ENCODE results near the gene HSDL2.
A peak's percentile ranks its signal among the peaks of the same experiment; 100 is the strongest.
"Not testable (repeated sequence)": the region's sequence is repeated elsewhere in the genome, so short reads cannot be mapped to it uniquely, and the experiment has no call there.

HSDL2 gene

DNA sequence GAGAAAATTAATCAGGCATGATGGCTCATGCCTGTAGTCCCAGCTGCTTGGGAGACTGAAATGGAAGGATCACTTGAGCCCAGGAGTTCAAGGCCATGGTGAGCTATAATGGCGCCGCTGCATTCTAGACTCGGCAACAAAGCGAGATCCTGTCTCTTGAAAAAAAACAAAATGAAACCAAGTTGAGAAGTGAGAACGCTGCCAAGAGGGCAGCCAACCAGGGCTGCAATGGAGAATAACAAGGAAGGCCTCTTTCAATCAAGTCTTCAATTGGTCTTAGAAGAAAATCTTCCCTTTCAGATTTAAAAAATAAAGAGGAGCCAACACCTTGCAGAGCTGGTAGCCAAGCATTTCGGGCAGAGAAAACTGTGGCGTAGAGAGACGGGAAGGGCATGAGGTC, 121.4 kb downstream of the HSDL2 start:
- no peak for DNase-seq (ENCODE audit: low read depth, low spot score)
- H3K4me3 ChIP-seq = no peak overlapping the region
- no peaks in the 10 kb centered on the region for H3K9me3 ChIP-seq (ENCODE audit: low read depth, low read length)
- H3K36me3 ChIP-seq (ENCODE audit: insufficient read depth, low read length) = peaks cover 8% of the 10 kb centered on the region; the same call in 1 of the 2 replicates
- H3K9ac ChIP-seq (ENCODE audit: insufficient read length) = no peak overlapping the region
- TF ChIP-seq FOXP2 (optimal IDR thresholded peaks at IDR 0.05; ENCODE audit: control extremely low read depth, extremely low read length, insufficient read depth) = no peak
- TF ChIP-seq EZH2 (IDR thresholded peaks at IDR 0.05) = no peak
- no peak for TF ChIP-seq POLR2AphosphoS5 (IDR thresholded peaks at IDR 0.05; ENCODE audit: borderline replicate concordance, low read depth, low read length)
- peak overlapping the region; percentile 94 for H3K27ac ChIP-seq

DNA sequence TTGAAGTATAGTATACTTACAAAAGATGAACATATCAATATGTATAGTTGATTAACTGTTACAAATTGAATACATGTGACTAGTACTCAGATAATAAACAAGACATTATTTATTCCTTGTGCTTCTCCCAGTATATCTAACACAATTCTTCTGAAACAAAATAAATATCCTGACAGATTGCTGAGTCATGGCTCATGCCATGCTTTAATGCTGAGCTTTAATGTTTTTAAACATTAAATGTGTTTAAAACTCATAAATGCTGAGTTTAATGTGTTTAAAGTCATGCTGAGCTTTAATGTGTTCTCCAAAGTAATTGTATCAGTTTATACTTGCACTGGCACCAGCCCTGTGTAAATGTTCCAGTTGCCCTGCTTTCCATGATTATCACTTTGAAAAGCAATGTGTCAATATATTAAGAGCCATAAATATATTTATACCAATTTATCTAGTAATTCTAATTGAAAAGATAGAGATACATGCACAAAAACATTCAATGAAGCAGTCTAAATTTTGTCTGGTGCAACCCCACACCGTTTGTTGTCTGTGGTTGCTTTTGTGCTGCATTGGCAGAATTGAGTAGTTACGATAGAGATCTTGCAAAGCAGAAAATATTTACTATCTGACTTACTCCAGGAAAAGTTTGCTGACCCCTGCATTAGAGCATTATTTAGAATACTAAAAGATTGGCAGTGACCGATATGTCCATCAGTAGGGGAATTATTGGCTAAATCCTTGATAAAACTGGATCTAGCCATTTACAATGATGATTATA, 122.5 kb downstream of the HSDL2 start:
- no peak for TF ChIP-seq EZH2 (IDR thresholded peaks at IDR 0.05)
- no peak for TF ChIP-seq POLR2AphosphoS5 (IDR thresholded peaks at IDR 0.05; ENCODE audit: borderline replicate concordance, low read depth, low read length)
- no peak for TF ChIP-seq FOXP2 (optimal IDR thresholded peaks at IDR 0.05; ENCODE audit: control extremely low read depth, extremely low read length, insufficient read depth)
- no peaks in the 10 kb centered on the region for H3K9me3 ChIP-seq (ENCODE audit: low read depth, low read length)
- H3K9ac ChIP-seq (ENCODE audit: insufficient read length) = peak overlapping the region; percentile 36
- peak overlapping the region; percentile 55 for H3K4me3 ChIP-seq
- no peak for DNase-seq (ENCODE audit: low read depth, low spot score)
- peak overlapping the region; percentile 94 for H3K27ac ChIP-seq
- H3K36me3 ChIP-seq (ENCODE audit: insufficient read depth, low read length) = peaks cover 8% of the 10 kb centered on the region; the same call in 1 of the 2 replicates

DNA sequence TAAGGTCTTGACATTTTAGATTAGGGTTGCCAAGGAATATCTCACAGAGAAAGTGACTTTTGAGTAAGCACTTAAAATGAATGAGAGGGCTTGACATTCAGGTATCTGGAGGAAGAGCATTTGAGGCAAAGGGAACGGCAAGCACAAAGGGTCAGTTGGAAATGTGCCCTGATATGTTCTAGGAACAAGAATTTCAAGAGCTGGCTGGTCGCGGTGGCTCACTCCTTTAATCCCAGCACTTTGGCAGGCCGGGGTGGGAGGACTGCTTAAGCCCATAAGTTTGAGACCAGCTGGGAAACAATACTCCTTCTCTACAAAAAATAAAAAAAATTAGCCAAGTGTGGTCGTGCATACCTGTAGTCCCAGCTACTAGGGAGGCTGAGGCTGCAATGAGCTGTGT, 123.3 kb downstream of the HSDL2 start:
- H3K4me3 ChIP-seq = no peak overlapping the region
- H3K9me3 ChIP-seq (ENCODE audit: low read depth, low read length) = no peaks in the 10 kb centered on the region
- no peak for TF ChIP-seq FOXP2 (optimal IDR thresholded peaks at IDR 0.05; ENCODE audit: control extremely low read depth, extremely low read length, insufficient read depth)
- H3K9ac ChIP-seq (ENCODE audit: insufficient read length) = no peak overlapping the region
- peaks cover 8% of the 10 kb centered on the region; the same call in 1 of the 2 replicates for H3K36me3 ChIP-seq (ENCODE audit: insufficient read depth, low read length)
- DNase-seq (ENCODE audit: low read depth, low spot score) = no peak
- H3K27ac ChIP-seq = peak overlapping the region; percentile 94

DNA sequence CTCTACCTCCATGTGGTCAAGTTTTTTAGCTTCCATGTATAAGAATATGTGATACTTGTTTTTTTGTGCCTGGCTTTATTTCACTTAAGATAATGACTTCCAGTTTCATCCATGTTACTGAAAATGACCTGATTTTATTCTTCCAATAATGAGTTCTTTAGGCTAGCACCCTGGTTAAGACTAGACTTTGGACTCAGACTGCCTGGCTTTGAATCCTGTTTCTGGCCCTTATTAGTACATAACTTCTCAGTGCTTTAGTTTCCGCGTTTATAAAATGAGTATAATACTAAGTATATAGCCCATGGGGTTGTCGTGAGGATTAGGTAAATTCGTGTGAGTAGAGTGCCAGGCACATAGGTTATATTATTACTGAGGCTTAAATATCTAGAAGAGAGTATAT, 125.2 kb downstream of the HSDL2 start:
- no peak overlapping the region for H3K4me3 ChIP-seq
- no peak for DNase-seq (ENCODE audit: low read depth, low spot score)
- no peak overlapping the region for H3K9ac ChIP-seq (ENCODE audit: insufficient read length)
- no peak for TF ChIP-seq EZH2 (IDR thresholded peaks at IDR 0.05)
- TF ChIP-seq POLR2AphosphoS5 (IDR thresholded peaks at IDR 0.05; ENCODE audit: borderline replicate concordance, low read depth, low read length) = no peak
- TF ChIP-seq FOXP2 (optimal IDR thresholded peaks at IDR 0.05; ENCODE audit: control extremely low read depth, extremely low read length, insufficient read depth) = no peak
- H3K27ac ChIP-seq = peak overlapping the region; percentile 3; the same call in 1 of the 2 replicates
- H3K36me3 ChIP-seq (ENCODE audit: insufficient read depth, low read length) = no peaks in the 10 kb centered on the region
- no peaks in the 10 kb centered on the region for H3K9me3 ChIP-seq (ENCODE audit: low read depth, low read length)

DNA sequence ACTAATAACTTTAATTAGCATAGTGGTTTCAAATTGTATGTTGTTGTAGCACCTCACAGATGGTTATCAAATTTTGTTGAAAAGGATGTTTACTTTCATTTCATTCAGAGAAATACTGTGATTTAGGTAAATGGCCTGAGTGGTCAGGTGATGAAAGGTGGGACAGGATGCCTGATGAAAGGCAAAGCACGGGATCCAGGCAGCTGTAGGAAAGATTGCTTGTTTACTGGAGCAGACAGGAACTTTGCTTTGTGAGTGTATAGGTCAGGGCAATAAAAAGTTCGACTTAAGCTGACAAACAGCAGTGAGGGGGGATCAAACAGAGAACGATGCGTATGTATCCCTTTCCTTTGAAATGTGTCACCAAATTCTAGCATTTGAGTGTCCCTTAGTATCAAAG, 125.7 kb downstream of the HSDL2 start:
- TF ChIP-seq FOXP2 (optimal IDR thresholded peaks at IDR 0.05; ENCODE audit: control extremely low read depth, extremely low read length, insufficient read depth) = no peak
- TF ChIP-seq POLR2AphosphoS5 (IDR thresholded peaks at IDR 0.05; ENCODE audit: borderline replicate concordance, low read depth, low read length) = no peak
- no peak for TF ChIP-seq EZH2 (IDR thresholded peaks at IDR 0.05)
- Histone ChIP-seq H3K27ac (peak overlapping the region; percentile 3), H3K9ac (ENCODE audit: insufficient read length) (no peak overlapping the region), H3K4me3 (peak overlapping the region; percentile 17; the same call in 1 of the 2 replicates), H3K36me3 (ENCODE audit: insufficient read depth, low read length) (no peaks in the 10 kb centered on the region), H3K9me3 (ENCODE audit: low read depth, low read length) (no peaks in the 10 kb centered on the region)
- no peak for DNase-seq (ENCODE audit: low read depth, low spot score)

DNA sequence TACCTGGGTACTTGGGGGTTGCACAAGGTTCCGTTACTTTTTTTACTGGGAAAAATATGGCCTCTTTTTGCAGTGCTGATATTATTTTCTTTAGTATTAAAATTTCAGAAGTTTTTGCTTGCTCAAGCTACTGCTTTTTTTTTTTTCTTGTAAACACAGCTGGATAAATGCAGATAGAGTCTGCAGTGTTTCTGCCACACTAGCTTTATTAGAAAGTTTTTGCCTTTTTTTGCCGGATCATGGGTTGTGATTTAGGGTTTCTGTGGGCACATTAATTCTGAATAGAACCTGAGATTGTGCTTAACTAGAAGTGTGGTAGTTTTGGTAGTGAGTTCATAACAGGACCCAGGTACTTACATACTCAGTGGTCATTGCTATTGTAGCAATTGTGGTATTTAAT, 126.7 kb downstream of the HSDL2 start:
- no peak for TF ChIP-seq EZH2 (IDR thresholded peaks at IDR 0.05)
- no peak for TF ChIP-seq FOXP2 (optimal IDR thresholded peaks at IDR 0.05; ENCODE audit: control extremely low read depth, extremely low read length, insufficient read depth)
- no peak for TF ChIP-seq POLR2AphosphoS5 (IDR thresholded peaks at IDR 0.05; ENCODE audit: borderline replicate concordance, low read depth, low read length)
- Histone ChIP-seq H3K27ac (peak overlapping the region; percentile 81), H3K36me3 (ENCODE audit: insufficient read depth, low read length) (no peaks in the 10 kb centered on the region)

DNA sequence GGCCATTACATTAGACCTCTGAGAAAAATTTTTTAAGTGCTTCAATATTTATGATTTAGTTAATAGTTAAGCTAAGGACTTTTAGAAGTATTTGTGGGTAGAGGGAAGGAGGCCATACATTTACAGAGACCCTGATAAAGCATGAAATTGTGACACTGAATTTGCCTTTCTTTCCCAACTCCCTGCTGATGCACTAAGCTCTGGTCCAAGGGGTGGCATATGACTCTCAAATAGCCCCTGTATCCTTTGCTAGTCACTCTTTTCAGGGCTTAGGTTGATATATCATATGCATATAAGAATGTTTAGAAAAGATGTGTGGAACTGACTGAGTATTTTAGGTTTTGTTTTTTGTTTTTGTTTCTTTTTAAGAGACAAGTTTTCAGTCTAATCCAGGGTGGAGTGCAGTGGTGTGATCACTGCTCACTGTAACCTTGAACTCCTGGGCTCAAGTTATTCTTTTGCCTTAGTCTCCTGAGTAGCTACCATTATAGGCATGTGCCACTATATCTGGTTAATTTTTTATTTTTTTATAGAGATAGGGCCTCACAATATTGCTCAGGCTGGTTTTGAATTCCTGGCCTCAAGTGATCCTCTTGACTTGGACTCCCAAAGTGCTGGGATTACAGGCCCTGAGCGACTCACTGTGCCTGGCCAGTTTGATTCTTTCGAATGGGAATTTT, 127.2 kb downstream of the HSDL2 start:
- no peaks in the 10 kb centered on the region for H3K9me3 ChIP-seq (ENCODE audit: low read depth, low read length)
- no peaks in the 10 kb centered on the region for H3K36me3 ChIP-seq (ENCODE audit: insufficient read depth, low read length)
- TF ChIP-seq FOXP2 (optimal IDR thresholded peaks at IDR 0.05; ENCODE audit: control extremely low read depth, extremely low read length, insufficient read depth) = no peak
- TF ChIP-seq POLR2AphosphoS5 (IDR thresholded peaks at IDR 0.05; ENCODE audit: borderline replicate concordance, low read depth, low read length) = no peak
- no peak for TF ChIP-seq EZH2 (IDR thresholded peaks at IDR 0.05)
- peak overlapping the region; percentile 81 for H3K27ac ChIP-seq
- H3K4me3 ChIP-seq = no peak overlapping the region
- H3K9ac ChIP-seq (ENCODE audit: insufficient read length) = peak overlapping the region; percentile 4
- DNase-seq (ENCODE audit: low read depth, low spot score) = no peak

More for the DNA sequence above, 126.7 kb downstream of the HSDL2 start:
- no peaks in the 10 kb centered on the region for H3K9me3 ChIP-seq (ENCODE audit: low read depth, low read length)
- DNase-seq (ENCODE audit: low read depth, low spot score) = no peak
- no peak overlapping the region for H3K4me3 ChIP-seq
- H3K9ac ChIP-seq (ENCODE audit: insufficient read length) = peak overlapping the region; percentile 4

DNA sequence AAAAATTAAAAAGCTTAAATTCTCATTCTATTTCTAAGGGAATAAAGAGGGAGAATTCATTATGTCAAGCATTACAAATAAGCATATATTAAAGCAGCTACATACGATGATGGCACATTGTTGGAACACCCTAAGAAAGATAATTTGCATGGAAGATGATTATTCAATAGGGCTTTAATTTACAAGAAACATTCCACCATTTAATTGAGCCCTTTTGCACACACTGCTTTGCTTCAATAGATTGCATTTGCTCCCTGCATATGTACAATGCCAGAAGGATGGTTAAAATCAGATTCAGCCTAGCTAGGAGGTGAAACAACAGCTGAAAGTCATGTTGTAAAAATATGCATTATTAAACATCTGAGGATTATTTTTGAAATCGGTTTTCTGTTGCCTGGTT, 128.5 kb downstream of the HSDL2 start:
- Histone ChIP-seq H3K9ac (ENCODE audit: insufficient read length) (no peak overlapping the region), H3K36me3 (ENCODE audit: insufficient read depth, low read length) (no peaks in the 10 kb centered on the region), H3K9me3 (ENCODE audit: low read depth, low read length) (no peaks in the 10 kb centered on the region), H3K4me3 (no peak overlapping the region), H3K27ac (peak overlapping the region; percentile 32; the same call in 1 of the 2 replicates)
- TF ChIP-seq POLR2AphosphoS5 (IDR thresholded peaks at IDR 0.05; ENCODE audit: borderline replicate concordance, low read depth, low read length) = no peak
- TF ChIP-seq FOXP2 (optimal IDR thresholded peaks at IDR 0.05; ENCODE audit: control extremely low read depth, extremely low read length, insufficient read depth) = no peak
- no peak for TF ChIP-seq EZH2 (IDR thresholded peaks at IDR 0.05)
- DNase-seq (ENCODE audit: low read depth, low spot score) = no peak

DNA sequence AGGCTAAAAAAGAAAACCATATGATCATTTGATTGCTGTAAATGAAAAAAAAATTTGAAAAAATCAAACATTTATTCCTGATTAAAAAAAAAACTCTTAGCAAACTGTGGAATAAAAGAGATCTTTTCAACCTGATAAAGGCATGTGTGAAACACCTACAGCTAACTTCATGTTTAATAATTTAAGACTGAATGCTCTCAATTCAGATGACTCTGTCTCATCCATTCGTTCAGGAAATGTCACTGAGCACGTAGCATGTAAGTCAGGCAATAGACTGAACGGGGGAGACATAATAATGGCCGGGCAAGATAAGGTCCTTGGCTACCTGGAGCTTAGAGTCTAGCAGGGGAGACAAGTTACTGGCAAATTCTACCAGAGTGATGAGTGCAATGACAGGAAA, 132.5 kb downstream of the HSDL2 start:
- DNase-seq (ENCODE audit: low read depth, low spot score); H3K36me3 ChIP-seq (ENCODE audit: insufficient read depth, low read length); H3K9me3 ChIP-seq (ENCODE audit: low read depth, low read length); H3K4me3 ChIP-seq; H3K9ac ChIP-seq (ENCODE audit: insufficient read length): not testable (repeated sequence)
- peak overlapping the region; percentile 11; the same call in 1 of the 2 replicates for H3K27ac ChIP-seq

All from SK-N-MC (cell line).